Middle frontal gyrus (tissue), 1 donor: ENCODE data around the gene NUTM2A.
"Not testable (repeated sequence)": the region's sequence is repeated elsewhere in the genome, so short reads cannot be mapped to it uniquely, and the experiment has no call there.

Source experiments
- DNase-seq: peaks from one replicate; pipeline ENCODE4 v3.0.0-alpha.2; 2015; ENCODE audit warnings: low spot score; ENCODE audit errors: extremely low spot score

NUTM2A gene

DNA sequence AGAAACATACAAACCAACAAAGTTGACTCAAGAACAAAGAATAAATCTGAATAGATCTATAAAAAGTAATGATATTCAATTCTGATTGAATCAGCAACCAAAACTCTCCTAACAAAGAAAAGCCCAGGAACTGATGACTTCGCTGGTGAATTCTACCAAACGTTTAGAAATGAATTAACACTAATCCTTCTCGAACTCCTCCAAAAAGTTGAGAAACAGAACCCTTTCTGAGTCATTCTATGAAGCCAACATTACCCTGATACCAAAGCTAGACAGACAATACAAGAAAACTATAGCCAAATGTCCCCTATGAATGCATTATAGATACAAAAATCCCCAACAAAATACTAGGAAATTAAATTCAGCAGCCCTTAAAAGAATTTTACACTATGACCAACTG is 16.9 kb downstream of the NUTM2A start:
- DNase-seq: not testable (repeated sequence)

DNA sequence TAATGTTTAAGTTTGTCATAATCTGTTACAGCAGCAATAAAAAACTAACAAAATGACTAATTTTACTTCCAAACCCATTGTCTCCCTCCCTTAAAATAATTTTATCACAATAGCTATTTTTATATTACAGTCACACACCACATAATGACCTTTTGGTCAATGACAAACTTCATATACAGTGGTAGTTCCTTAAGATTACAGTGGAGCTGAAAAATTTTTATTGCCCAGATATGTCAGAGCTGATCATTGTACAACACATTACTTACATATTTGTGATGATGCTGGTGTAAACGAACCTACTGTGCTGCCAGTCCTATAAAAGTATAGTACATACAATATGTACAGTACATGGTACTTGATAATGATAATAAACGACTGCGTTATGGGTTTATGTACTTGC is 22.1 kb downstream of the NUTM2A start:
- DNase-seq: not testable (repeated sequence)

DNA sequence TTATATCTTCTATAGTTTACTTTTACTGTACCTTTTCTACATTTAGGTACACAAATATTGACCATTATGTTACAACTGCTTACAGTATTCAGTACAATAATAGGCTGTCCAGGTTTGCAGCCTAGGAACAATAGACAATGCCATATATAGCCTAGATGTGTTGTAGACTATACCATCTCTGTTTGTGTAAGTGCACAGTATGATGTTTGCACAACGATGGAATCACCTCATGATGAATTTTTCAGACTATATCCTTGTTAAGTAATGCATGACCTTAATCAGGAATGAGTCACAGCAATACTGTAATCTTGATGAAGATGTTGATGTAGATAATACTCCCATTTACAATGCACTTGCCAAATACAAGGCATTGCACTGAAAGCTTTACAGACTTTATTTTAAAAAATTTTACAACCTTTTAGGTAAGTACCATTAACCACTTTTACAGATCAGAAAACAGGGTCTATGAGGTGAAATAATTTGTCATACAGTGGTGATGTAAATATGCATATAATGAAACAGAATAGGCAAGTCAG is 23.6 kb downstream of the NUTM2A start:
- DNase-seq: not testable (repeated sequence)

DNA sequence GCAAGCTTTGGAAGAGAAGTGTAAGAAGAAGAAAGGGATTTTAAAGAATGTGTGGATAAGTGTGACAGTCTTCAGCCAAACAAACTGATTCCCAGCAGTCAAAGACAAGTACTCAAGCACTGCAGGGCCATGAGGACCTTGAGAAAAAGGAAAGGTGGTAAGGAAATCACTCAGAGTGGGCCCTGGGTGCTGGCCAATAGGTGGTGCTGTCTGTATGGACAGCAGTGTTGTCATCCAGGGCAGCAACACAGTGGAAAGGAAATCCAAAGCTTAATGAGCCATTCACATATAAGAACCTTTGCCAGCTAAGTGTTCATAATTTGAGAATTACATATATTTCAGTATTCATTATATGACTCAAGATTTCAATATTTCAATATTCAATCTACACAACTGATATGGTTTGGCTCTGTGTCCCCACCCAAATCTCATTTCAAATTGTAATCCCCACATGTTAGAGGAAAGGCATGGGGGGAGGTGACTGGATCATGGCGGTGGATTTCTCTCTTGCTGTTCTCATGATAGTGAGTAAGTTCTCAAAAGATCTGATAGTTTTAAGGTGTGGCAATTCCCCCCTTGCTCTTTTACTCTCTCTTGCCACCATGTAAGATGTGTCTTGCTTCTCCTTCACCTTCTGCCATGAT is 55.6 kb downstream of the NUTM2A start:
- not testable (repeated sequence) for DNase-seq
